Gastroesophageal sphincter (tissue), 4 donors: ENCODE data around the gene SSBP2. TPM values are rescaled to one million over a fixed set of nuclear protein-coding genes. Genes with fewer than 3 reads are reported as not detected.

Experiments
- ATAC-seq: fragments of 150-250 bp; one replicate; pipeline ENCODE4 v1.9.1; 2016; ENCODE audit warnings: mild to moderate bottlenecking, moderate library complexity
- H3K27ac ChIP-seq, 4 donors: fragments of 200-600 bp; sonication (generic) in 3 of 4; 1 replicate in 3 of 4; 2 replicates in 1 of 4; pipeline ENCODE4 v1.5.1; 2016 to 2019
- H3K27me3 ChIP-seq: fragments of 200-600 bp; sonication (generic); one replicate; pipeline ENCODE4 v1.5.1; 2019
- H3K36me3 ChIP-seq, 2 donors: fragments of 200-600 bp; sonication (generic); one replicate each; pipeline ENCODE4 v1.5.1; 2019; ENCODE audit warnings: control low read depth in 1 of 2
- H3K4me1 ChIP-seq, 3 donors: fragments of 200-600 bp; sonication (generic); 1 replicate in 2 of 3; 2 replicates in 1 of 3; pipeline ENCODE4 v1.5.1; 2016 to 2019; ENCODE audit warnings: control low read depth in 2 of 3
- H3K4me3 ChIP-seq, 2 donors: fragments of 200-600 bp; sonication (generic); one replicate each; pipeline ENCODE4 v1.5.1; 2019; ENCODE audit warnings: mild to moderate bottlenecking in 1 of 2, moderate library complexity in 1 of 2
- H3K9me3 ChIP-seq, 3 donors: fragments of 200-600 bp; sonication (generic); one replicate each; pipeline ENCODE4 v1.5.1; 2017 to 2019; ENCODE audit warnings: control low read depth in 2 of 3
- CTCF ChIP-seq, 4 experiments: fragments of 200-600 bp in 2 of 4; fragments of 450-650 bp in 2 of 4; sonication (generic) in 1 of 4; IDR thresholded peaks; one replicate each; pipeline ENCODE4 v1.5.1; 2017 to 2019; ENCODE audit warnings: antibody characterized with exemption in 4 of 4, mild to moderate bottlenecking in 2 of 4, moderate library complexity in 2 of 4
- EP300 ChIP-seq: sonication (generic); formaldehyde crosslinking; IDR thresholded peaks from one replicate; pipeline ENCODE4 v1.6.1; 2017; ENCODE audit warnings: antibody characterized with exemption, mild to moderate bottlenecking
- POLR2A ChIP-seq, 2 donors: fragments of 450-650 bp; IDR thresholded peaks; one replicate each; pipeline ENCODE4 v1.6.1; 2017; ENCODE audit warnings: antibody characterized with exemption in 2 of 2, mild to moderate bottlenecking in 2 of 2, moderate library complexity in 1 of 2
- POLR2AphosphoS5 ChIP-seq: sonication (generic); formaldehyde crosslinking; IDR thresholded peaks from one replicate; pipeline ENCODE4 v1.6.1; 2017; ENCODE audit warnings: antibody characterized with exemption
- WGBS, 2 donors: methylation state at CpG; one replicate each; pipeline ENCODE4 v1.1.5; 2018; ENCODE audit warnings: low coverage in 1 of 2; 5-methylcytosine and 5-hydroxymethylcytosine counted together
- total RNA-seq, 4 donors: library from RNA; depleted of rRNA; stranded (reverse); fragments of >200 nt; gene quantifications; one replicate each; pipeline ENCODE4 v1.1.0, GENCODE V29; 2016

The SSBP2 gene
- total RNA-seq, 4 donors from 2014 or later: 61.3 to 138 (median 79.5) TPM

GRCh38 chr5:81789033-81789432, 38.1 kb upstream of the SSBP2 start:
- H3K27ac ChIP-seq: peak overlapping the region in 1 of 4 donors; percentile 68
- no peak for ATAC-seq
- TF ChIP-seq POLR2AphosphoS5 (peak; percentile 32), EP300 (no peak)

GRCh38 chr5:81788329-81788728, 37.4 kb upstream of the SSBP2 start:
- Histone ChIP-seq H3K36me3 (no peaks in the 10 kb centered on the region), H3K9me3 (no peaks in the 10 kb centered on the region), H3K4me3 (no peak overlapping the region), H3K4me1 (peaks cover 14 to 42% (median 16%) of the 10 kb centered on the region in 3 donors), H3K27me3 (no peaks in the 10 kb centered on the region), H3K27ac (peak overlapping the region; percentile 36 to 68 (median 67))
- TF ChIP-seq POLR2A (IDR thresholded peaks at IDR 0.05): no peak
- no peak for TF ChIP-seq CTCF (IDR thresholded peaks at IDR 0.05)
- no peak for TF ChIP-seq EP300
- no peak for TF ChIP-seq POLR2AphosphoS5
- WGBS, 2 donors: 17 to 32% methylated on average over 2 of the region's 2 CpGs
- no peak for ATAC-seq

More at GRCh38 chr5:81789033-81789432, 38.1 kb upstream of the SSBP2 start:
- Histone ChIP-seq H3K36me3 (no peaks in the 10 kb centered on the region), H3K27me3 (no peaks in the 10 kb centered on the region), H3K4me3 (no peak overlapping the region), H3K9me3 (no peaks in the 10 kb centered on the region), H3K4me1 (peaks cover 14 to 42% (median 16%) of the 10 kb centered on the region in 3 donors)
- 29 to 83% methylated on average over 1 to 2 of the region's 5 CpGs for WGBS, 2 donors

GRCh38 chr5:81787474-81788242, 36.8 kb upstream of the SSBP2 start:
- 0 to 2% methylated on average over 3 of the region's 3 CpGs for WGBS, 2 donors
- Histone ChIP-seq H3K36me3 (no peaks in the 10 kb centered on the region), H3K27ac (peak overlapping the region; percentile 46 to 68 (median 67)), H3K9me3 (no peaks in the 10 kb centered on the region), H3K4me1 (peaks cover 14 to 42% (median 16%) of the 10 kb centered on the region in 3 donors), H3K4me3 (peak overlapping the region in 1 of 2 donors; percentile 8), H3K27me3 (no peaks in the 10 kb centered on the region)
- TF ChIP-seq CTCF (IDR thresholded peaks at IDR 0.05) (no peak), POLR2AphosphoS5 (peak; percentile 70)
- ATAC-seq: peak; percentile 66

GRCh38 chr5:81786991-81787390, 36.1 kb upstream of the SSBP2 start:
- ATAC-seq: no peak
- WGBS, 2 donors: 51 to 70% methylated on average over 3 to 4 of the region's 5 CpGs
- no peaks in the 10 kb centered on the region for H3K27me3 ChIP-seq
- H3K9me3 ChIP-seq: no peaks in the 10 kb centered on the region
- peaks cover 14 to 42% (median 16%) of the 10 kb centered on the region in 3 donors for H3K4me1 ChIP-seq
- H3K27ac ChIP-seq: peak overlapping the region; percentile 23 to 68 (median 56)
- H3K4me3 ChIP-seq: no peak overlapping the region
- H3K36me3 ChIP-seq: no peaks in the 10 kb centered on the region
- no peak for TF ChIP-seq CTCF (IDR thresholded peaks at IDR 0.05)
- TF ChIP-seq POLR2A (IDR thresholded peaks at IDR 0.05): no peak
- TF ChIP-seq EP300: no peak
- no peak for TF ChIP-seq POLR2AphosphoS5

GRCh38 chr5:81786496-81786895, 35.6 kb upstream of the SSBP2 start:
- Histone ChIP-seq H3K9me3 (no peaks in the 10 kb centered on the region), H3K4me1 (peaks cover 14 to 42% (median 16%) of the 10 kb centered on the region in 3 donors), H3K4me3 (no peak overlapping the region), H3K27ac (peak overlapping the region in 2 of 4 donors; percentile 0 to 68), H3K36me3 (no peaks in the 10 kb centered on the region), H3K27me3 (no peaks in the 10 kb centered on the region)
- no peak for ATAC-seq
- WGBS, 2 donors: 88 to 93% methylated on average over 2 to 4 of the region's 5 CpGs
- TF ChIP-seq CTCF (IDR thresholded peaks at IDR 0.05) (no peak), POLR2AphosphoS5 (no peak), EP300 (no peak), POLR2A (IDR thresholded peaks at IDR 0.05) (no peak)
